NT2/D1 (cell line): Measurements from ENCODE around the gene AHCTF1.
"Not testable (repeated sequence)": the region's sequence is repeated elsewhere in the genome, so short reads cannot be mapped to it uniquely, and the experiment has no call there.

Experiments
- SUZ12 ChIP-seq: IDR thresholded peaks from 2 replicates; pipeline ENCODE4 v1.6.1; 2011; ENCODE audit not compliant: insufficient read length, insufficient read depth; ENCODE audit errors: extremely low read depth
- YY1 ChIP-seq: IDR thresholded peaks from 2 replicates; pipeline ENCODE4 v1.6.1; 2011; ENCODE audit not compliant: insufficient read length, insufficient read depth
- ZNF274 ChIP-seq: IDR thresholded peaks from 2 replicates; pipeline ENCODE4 v1.6.1; 2011; ENCODE audit warnings: mild to moderate bottlenecking, low read depth, low read length

- TF ChIP-seq ZNF274, YY1, SUZ12: not testable (repeated sequence)
Measured at GRCh38 chr1:246840761-246841160, 91.0 kb downstream of the AHCTF1 start.
